GM12878 (cell line): Measurements from ENCODE around the gene CCDC32.

Source experiments
- BHLHE40 ChIP-seq, 2 experiments: fragments of 450-650 bp in 1 of 2; IDR thresholded peaks; 2 replicates each; pipeline ENCODE4 v1.6.1; 2011 to 2017; ENCODE audit warnings: low read depth in 2 of 2, borderline replicate concordance in 1 of 2, improper control_type of control experiment in 1 of 2, low read length in 1 of 2, mild to moderate bottlenecking in 1 of 2
- CREB1 ChIP-seq: IDR thresholded peaks from 2 replicates; pipeline ENCODE4 v1.6.1; 2012; ENCODE audit warnings: low read depth, mild to moderate bottlenecking, inconsistent platforms
- ETV6 ChIP-seq, 2 experiments: fragments of 450-650 bp in 1 of 2; IDR thresholded peaks in 1 of 2; conservative IDR thresholded peaks in 1 of 2; 2 replicates each; pipeline ENCODE4 v1.6.1; 2014; ENCODE audit warnings: antibody characterized with exemption in 1 of 2, borderline replicate concordance in 1 of 2, low read depth in 1 of 2, mild to moderate bottlenecking in 1 of 2, moderate library complexity in 1 of 2
- HDAC6 ChIP-seq: fragments of 200-600 bp; sonication (generic); IDR thresholded peaks from one replicate; pipeline ENCODE4 v1.8.0; 2017; ENCODE audit warnings: antibody characterized with exemption; ENCODE audit not compliant: unreplicated experiment
- MLLT1 ChIP-seq: fragments of 450-650 bp; IDR thresholded peaks from 2 replicates; pipeline ENCODE4 v1.6.1; 2016; ENCODE audit warnings: mild to moderate bottlenecking
- NRF1 ChIP-seq: conservative IDR thresholded peaks from 2 replicates; pipeline ENCODE4 v1.6.1; 2011; ENCODE audit warnings: mild to moderate bottlenecking, low read depth, low read length, improper control_type of control experiment
- POLR2A ChIP-seq: IDR thresholded peaks from 2 replicates; pipeline ENCODE4 v1.6.1; 2011; ENCODE audit warnings: low read depth, mild to moderate bottlenecking, low read length
- RAD21 ChIP-seq: IDR thresholded peaks from 2 replicates; pipeline ENCODE4 v1.6.1; 2011; ENCODE audit warnings: mild to moderate bottlenecking, low read depth, low read length, moderate library complexity; ENCODE audit not compliant: insufficient read depth
- SIN3A ChIP-seq: IDR thresholded peaks from 2 replicates; pipeline ENCODE4 v1.6.1; 2012; ENCODE audit warnings: low read depth, low read length, improper control_type of control experiment
- SKIL ChIP-seq: fragments of 450-650 bp; IDR thresholded peaks from 2 replicates; pipeline ENCODE4 v1.6.1; 2017; ENCODE audit warnings: mild to moderate bottlenecking, low read depth, inconsistent platforms; ENCODE audit not compliant: poor library complexity, severe bottlenecking
- TF ChIP-seq, protein P1 (sequence below): IDR thresholded peaks from 2 replicates; pipeline ENCODE4 v1.6.1; 2012; ENCODE audit warnings: low read depth, low read length, improper control_type of control experiment
- TF ChIP-seq, protein P2 (sequence below): IDR thresholded peaks from 2 replicates; pipeline ENCODE4 v1.6.1; 2011; ENCODE audit warnings: low read depth, mild to moderate bottlenecking, low read length, moderate library complexity, borderline replicate concordance; ENCODE audit errors: extremely low read depth

DNA sequence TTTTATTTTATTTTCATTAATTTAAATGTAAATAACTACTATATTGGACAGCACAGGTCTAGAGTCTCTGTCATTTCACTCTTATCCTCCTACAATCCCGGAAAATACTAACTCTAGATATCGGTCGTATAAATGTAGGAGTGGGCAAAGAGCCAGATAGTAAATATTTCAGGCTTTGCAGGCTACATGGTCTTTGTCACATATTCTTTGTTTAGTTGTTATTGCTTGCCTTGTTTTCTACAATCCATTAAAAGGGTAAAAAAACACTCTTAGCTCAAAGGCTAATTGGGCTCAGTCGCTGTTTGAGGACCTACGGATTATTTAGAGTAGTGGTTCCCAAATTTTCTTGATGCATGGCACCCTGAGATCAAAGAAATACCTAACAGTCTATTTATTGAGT is 30.9 kb upstream of the CCDC32 start:
- no peak for TF ChIP-seq HDAC6
- no peak for TF ChIP-seq BHLHE40 (IDR thresholded peaks at IDR 0.05; ENCODE audit: borderline replicate concordance in 1 of 2, low read depth in 2 of 2, low read length in 1 of 2)
- TF ChIP-seq RAD21, result no peak
- TF ChIP-seq, protein P1, sequence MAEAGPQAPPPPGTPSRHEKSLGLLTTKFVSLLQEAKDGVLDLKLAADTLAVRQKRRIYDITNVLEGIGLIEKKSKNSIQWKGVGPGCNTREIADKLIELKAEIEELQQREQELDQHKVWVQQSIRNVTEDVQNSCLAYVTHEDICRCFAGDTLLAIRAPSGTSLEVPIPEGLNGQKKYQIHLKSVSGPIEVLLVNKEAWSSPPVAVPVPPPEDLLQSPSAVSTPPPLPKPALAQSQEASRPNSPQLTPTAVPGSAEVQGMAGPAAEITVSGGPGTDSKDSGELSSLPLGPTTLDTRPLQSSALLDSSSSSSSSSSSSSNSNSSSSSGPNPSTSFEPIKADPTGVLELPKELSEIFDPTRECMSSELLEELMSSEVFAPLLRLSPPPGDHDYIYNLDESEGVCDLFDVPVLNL, result no peak
- no peak for TF ChIP-seq SIN3A
- TF ChIP-seq, protein P2, sequence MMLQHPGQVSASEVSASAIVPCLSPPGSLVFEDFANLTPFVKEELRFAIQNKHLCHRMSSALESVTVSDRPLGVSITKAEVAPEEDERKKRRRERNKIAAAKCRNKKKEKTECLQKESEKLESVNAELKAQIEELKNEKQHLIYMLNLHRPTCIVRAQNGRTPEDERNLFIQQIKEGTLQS, result no peak
- TF ChIP-seq ETV6 (conservative IDR thresholded peaks at IDR 0.05 in 1 of 2, IDR thresholded peaks at IDR 0.05 in 1 of 2; ENCODE audit: borderline replicate concordance in 1 of 2, low read depth in 1 of 2), result no peak
- no peak for TF ChIP-seq CREB1
- no peak for TF ChIP-seq POLR2A
- no peak for TF ChIP-seq SKIL
- no peak for TF ChIP-seq NRF1
- TF ChIP-seq MLLT1, result no peak; the same call in 1 of the 2 replicates
